ENCODE data around the gene IRS4.

Gene IRS4

GRCh38 chrX:108704839-108705238 is 31.5 kb downstream of the IRS4 start:
- DNase-seq (ENCODE audit: low read depth): no peak
- no peak for TF ChIP-seq CTCF (IDR thresholded peaks at IDR 0.05; ENCODE audit: low read length, missing control alignments)
- no peak overlapping the region for H3K4me3 ChIP-seq (replicated peaks; ENCODE audit: low read depth, low read length)

- TF ChIP-seq CTCF (IDR thresholded peaks at IDR 0.05; ENCODE audit: low read length, missing control alignments): no peak
- no peak overlapping the region for H3K4me3 ChIP-seq (replicated peaks; ENCODE audit: low read depth, low read length)
- DNase-seq (ENCODE audit: low read depth): no peak
Measured at GRCh38 chrX:108702530-108702929, 33.8 kb downstream of the IRS4 start.

GRCh38 chrX:108701633-108702032 is 34.7 kb downstream of the IRS4 start:
- no peak overlapping the region for H3K4me3 ChIP-seq (replicated peaks; ENCODE audit: low read depth, low read length)
- no peak for DNase-seq (ENCODE audit: low read depth)
- no peak for TF ChIP-seq CTCF (IDR thresholded peaks at IDR 0.05; ENCODE audit: low read length, missing control alignments)

- TF ChIP-seq CTCF (IDR thresholded peaks at IDR 0.05; ENCODE audit: low read length, missing control alignments): peak; percentile 31
- H3K4me3 ChIP-seq (replicated peaks; ENCODE audit: low read depth, low read length): no peak overlapping the region
- peak; percentile 53 for DNase-seq (ENCODE audit: low read depth)
Measured at GRCh38 chrX:108699368-108699767, 37.0 kb downstream of the IRS4 start.

GRCh38 chrX:108696690-108697089 is 39.7 kb downstream of the IRS4 start:
- no peak for TF ChIP-seq CTCF (IDR thresholded peaks at IDR 0.05; ENCODE audit: low read length, missing control alignments)
- no peak overlapping the region for H3K4me3 ChIP-seq (replicated peaks; ENCODE audit: low read depth, low read length)
- peak; percentile 2 for DNase-seq (ENCODE audit: low read depth)

Data from fibroblast of pulmonary artery (primary cell).